GM18507 (cell line): Measurements from ENCODE around the gene AGAP1.
A peak's percentile ranks its signal among the peaks of the same experiment; 100 is the strongest.

Experiments
- DNase-seq: peaks from one replicate; pipeline ENCODE4 v3.0.0; 2011; ENCODE audit warnings: low read depth; ENCODE audit not compliant: insufficient read length; ENCODE audit errors: extremely low spot score
- FAIRE-seq: peaks from 2 replicates; lab custom pipeline; 2011; peaks lifted over from hg19 to GRCh38; lab: Jason Lieb, UNC

Gene AGAP1

DNA sequence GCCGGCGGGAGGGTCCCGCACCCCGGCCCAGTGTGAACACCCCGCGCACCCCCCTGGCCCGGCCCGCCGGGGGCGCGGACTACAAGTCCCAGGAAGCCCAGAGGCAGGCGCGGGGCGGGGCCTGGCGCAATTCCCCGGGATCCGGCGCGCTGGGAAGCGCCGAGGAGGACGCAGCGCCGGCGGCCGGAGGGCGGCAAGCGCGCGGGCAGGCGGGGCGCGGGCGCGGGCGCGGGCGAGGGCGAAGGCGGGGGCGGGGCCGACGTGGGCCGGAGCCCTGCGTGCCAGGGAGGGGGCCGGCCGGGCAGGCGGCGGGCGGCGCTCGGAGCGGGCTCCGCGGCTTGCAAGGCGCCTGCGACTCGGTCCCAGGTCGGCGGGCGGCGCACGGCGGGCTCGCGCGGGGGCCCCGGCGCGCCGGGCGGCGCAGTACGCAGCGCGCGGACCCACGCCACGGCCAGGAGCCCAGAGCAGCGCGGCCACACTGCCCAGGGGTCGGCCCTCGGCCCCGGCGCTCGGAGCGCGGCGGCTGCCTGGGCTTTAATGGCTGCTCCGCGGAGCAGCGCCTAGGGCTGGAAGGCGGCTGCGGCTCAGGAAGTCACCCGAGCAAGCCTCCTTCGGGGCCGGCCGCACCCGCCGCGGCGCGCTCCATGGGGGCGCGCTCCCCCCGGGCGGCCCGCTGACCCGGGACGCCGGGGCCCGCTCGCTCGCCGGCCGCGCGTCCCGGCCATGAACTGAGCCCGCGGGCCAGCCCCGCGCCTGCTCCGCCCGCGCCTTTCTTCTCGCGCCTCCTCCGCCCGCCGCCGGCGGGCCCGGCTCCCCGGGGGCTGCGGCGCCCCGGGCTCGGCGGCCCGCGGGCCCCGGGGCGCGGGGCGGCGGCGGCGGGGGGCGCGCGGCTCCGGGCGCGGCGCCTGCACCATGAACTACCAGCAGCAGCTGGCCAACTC lies at the start of gene AGAP1:
Gene AGAP1 (plus strand): TSS at position 269 of the 941 bp plus-strand sequence.
- FAIRE-seq (no peak), DNase-seq (no peak)

DNA sequence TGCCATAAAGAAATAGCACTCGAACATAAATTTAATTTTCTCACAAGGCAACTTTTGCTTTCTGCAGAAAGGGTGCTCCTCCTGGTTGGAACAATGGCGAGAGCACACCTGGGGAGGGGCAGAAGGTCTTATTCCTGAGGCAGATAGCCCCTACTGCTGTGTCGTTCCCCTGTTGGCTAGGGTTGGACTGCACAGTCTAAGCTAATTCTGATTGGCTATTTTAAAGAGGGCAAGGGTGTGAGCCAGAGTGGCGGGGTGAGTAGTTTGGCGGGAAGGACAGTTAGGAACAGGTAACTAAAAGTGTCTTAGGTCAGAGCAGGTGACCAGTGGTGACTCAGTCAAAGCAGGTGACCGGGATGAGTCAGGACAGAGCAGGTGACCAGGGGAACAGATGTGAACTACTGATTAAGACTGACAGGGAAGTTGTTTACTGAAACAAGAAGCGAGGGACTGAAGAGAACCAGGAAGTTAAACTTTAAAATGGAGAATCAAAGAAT lies 49.7 kb upstream of the AGAP1 start:
- no peak for DNase-seq
- no peak for FAIRE-seq

DNA sequence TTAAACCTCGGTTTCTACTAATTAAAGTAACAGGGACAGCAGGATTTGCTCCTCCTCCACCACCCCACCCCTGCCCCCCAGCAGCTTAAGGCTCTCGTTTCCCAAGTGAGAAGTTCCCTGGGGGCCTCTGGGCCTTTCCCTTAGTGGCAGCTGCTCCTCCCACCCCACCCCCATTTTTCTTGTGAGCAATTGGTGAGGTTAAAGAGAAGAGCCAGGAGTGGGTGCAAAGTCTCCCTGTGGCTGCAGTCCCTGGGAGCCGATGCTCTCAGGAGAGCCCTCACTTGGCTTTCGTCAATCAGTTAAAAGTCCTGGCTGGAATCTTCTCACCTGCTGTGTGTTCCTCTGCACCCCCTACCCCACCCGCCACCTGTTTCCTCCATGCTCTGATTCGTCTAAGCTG lies 48.7 kb upstream of the AGAP1 start:
- DNase-seq (no peak), FAIRE-seq (no peak)

DNA sequence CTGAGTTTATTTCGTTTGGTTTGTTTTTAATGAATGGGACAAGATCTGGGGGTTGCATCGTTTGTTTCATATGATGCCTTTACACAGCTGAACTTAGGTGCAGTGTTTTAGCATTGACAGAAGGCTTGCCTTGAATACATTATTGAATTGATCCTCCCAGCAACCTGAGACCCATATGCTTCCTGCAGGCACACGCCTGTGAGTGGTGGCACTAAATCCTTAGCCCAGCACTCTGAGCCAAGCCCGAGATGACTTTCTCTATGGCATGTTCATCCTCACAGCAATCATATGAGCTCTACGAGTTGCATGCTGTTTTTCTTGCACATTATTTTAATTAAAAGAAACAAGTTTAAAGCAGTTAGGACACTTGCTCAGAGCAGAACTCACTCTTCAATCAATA lies 47.8 kb upstream of the AGAP1 start:
- DNase-seq (no peak), FAIRE-seq (no peak)

DNA sequence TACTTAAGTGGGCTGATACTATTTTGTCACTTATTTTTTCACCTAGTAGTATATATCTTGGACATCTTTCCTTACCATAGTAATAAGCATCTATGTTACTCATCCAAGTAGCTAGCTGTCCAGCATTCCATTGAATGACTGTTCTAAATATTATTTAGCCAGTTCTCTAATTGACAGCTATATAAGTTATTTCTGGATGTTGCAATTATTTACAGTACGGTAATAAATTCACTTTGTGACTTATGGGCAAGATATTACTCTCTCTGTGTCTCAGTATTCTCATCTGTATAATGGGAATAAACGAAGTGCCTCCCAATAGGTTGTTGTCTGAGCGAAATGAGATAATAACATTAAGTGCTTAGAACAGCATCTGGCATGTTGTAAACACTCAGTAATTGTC lies 46.6 kb upstream of the AGAP1 start:
- DNase-seq (no peak), FAIRE-seq (no peak)

DNA sequence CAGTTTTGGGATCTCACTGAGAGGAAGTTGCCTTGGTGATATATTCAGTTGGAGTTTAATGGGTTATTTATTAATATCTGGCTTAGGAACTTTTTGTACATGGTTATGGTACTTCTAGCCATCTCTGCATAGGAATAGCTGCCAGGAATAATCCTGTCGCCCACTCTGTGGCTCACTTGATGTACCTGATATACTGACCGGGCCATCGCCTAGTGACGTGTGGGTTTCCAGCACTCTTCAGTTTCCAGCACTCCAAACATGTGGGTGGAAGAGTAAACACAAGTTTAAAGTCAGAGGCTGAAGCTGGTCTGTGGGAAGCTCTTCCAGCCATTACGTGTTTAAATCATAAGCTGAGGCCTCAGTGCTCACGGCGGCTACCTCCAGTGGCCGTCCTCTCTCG lies 44.3 kb upstream of the AGAP1 start:
- DNase-seq (no peak), FAIRE-seq (no peak)

DNA sequence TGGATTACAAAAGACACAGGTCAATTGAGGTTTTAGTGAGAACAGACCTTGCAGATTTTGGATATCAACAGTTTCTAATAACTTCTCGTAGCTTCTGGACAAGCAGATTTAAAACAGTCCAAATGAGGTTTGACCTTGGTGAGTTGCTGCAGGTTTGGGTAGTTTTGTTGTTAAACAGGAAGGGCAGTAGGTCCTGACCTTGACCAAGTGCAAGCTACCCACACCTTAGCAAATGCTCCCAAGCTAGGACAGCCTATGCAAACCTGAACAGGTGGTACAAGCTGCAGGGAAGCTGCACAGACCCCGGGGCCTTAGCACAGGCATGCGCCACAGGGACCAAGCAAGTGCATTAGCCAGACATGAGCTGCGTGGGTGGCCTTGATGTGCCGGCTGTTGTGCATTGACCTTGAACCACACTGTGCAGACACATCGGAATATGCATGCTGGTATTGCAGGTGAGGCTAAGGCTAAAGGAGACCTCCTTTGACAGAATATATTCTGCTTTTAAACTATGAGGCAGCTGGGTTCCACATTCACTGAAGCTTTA lies 40.2 kb upstream of the AGAP1 start:
- FAIRE-seq (no peak), DNase-seq (no peak)

DNA sequence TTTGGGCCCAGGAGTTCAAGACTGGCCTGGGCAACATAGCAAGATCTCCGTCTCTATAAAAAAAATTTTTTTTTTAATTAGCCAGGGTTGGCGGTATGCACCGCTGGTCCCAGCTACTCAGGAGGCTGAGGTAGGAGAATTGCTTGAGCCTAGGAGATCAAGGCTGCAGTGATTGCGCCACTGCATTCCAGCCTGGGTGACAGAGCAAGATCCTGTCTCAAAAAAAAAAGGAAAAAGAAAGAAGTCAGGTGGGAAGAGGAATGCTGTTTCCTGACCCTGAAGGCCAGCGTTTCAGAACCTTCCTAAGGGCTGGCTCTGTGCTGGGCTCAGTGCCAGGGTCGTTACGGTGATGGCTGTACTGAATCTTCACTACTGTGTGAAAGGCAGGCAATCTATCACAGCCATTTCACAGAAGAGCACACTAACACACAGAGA lies 35.0 kb upstream of the AGAP1 start:
- no peak for FAIRE-seq
- no peak for DNase-seq

DNA sequence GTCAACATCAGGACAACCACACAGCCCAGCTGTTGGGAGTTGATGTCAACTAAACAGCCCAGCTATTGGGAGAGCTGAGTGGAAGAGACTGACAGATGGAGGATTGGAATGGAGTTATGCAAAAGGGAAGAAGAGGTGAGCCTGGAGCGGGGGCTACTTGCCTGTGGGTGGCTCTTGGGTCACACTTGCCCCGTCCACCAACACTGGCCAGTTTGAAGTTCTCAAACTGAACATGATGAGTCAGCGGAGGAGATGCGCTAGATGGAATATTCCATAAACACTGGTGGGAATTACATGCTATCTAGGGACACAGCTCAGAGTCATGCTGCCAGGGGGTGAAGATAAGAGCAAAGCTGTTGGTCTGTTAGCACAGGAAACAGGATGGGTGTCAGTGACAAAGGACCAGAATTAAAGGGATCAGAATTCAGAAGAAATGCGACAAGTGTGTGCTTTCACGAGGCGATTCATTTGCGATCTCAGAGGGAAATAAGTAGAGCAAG lies 33.2 kb upstream of the AGAP1 start:
- FAIRE-seq, result no peak
- no peak for DNase-seq

DNA sequence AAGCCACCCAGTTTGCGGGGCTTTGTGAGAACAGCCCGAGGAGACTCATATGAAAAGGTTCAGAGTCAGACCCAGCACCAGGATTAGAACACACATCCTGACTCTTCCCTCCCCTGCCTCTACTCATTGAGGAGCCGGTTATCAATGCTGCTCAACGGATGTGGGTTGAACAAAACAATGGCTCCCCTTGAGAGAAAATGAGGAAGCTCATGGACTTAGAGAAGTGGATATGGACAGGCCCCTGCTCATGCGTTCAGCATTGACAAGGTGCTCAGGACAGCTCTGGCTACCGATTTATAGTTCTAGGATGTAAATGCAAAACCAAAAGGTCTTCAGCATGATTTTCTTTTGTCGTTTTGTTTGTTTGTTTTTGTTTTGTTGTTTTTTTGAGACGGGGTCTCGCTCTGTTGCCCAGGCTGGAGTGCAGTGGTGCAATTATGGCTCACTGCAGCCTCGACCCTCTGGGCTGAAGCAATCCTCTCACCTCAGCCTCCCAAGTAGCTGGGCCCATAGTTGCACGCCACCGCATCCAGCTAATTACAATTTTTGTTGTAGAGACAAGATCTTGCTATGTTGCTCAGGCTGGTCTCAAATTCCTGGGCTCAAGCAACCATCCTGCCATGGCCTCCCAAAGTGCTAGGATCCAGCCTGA lies 32.0 kb upstream of the AGAP1 start:
- DNase-seq, result no peak
- FAIRE-seq, result no peak

DNA sequence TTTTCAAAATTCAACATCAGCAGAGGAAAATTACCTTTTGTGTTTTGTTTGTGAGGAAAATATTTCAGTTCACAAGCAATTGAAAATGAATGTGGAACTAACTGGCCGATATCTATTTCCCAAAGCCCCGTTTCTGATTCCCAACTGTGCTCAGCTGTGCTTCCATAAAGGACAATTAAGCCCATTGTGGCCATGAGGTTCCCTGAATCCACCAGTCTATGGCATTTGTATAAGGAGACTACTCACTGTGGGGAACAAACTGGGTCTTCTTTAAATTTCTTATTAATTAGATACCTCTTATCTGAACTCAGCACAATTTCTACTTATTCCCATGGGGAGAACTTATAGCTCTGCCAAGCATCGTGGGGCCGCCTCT lies 31.4 kb upstream of the AGAP1 start:
- DNase-seq, result no peak
- no peak for FAIRE-seq

DNA sequence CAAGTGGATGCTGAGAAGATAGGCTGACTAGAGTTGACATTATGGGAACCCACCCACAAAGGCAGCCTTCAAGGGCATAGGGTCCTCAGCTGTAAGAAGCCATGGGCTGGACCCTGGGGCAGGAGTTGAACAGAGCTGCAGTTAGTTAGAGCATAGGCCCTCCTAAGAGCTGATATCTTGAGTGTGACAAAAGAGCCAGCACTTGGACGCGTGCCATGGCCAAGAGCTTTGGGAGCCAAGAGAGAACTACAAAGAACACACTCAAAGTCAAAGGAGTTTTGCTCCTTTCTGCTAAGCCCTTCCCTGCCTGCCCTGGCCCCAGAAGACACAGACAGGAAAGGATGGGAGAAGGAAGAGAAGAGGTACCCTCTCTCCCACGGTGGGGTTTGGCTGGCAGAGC lies 29.9 kb upstream of the AGAP1 start:
- FAIRE-seq, result no peak

DNA sequence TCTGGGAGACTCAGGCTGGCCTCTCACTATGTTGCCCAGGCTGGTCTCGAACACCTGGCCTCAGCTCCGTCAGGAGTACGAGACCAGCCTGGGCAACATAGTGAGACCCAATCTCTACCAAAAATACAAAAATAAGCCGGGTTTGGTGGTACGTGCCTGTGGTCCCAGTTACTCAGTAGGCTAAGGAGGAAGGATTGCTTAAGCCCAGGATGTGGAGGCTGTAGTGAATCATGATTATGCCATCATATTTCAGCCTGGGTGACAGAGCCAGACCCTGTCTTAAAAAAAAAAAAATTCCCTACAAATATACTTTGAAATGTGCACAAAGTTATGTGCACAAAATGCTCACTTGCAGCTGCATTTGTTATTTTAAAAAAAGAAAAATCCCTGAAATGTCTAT lies 26.3 kb upstream of the AGAP1 start:
- FAIRE-seq (no peak), DNase-seq (no peak)

More for the DNA sequence above, 29.9 kb upstream of the AGAP1 start:
- no peak for DNase-seq

DNA sequence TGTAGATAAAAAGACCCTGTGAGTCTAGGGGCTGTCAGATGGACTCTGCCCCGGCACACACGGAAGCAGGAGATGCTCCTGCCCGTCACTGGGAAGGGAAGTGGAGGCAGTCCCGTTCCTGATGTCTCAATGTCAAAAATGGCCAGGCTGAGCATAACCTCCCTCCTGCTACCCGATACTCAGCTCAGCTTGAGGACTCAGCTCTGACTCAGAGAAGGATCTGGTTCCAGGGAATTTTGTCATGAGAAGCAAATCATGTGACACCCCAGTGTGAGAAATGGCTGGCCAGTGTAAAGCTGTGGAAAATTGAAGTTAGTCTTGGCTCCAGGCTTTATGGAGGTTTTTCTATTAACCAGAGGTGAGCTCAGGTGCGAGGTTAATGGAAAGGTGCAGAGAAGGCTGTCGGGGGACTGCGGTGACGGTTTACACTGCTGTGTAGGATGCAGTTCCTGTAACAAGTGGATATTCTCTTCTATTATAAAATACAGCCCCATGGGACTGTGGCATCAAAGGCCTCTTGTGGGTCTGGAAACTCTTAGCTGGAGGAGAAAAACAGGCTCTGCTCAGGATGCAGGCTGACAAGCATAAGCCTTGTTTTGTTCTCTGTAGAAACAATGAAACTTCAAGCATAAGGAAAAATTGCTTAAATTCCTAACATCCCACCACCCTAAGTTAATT lies 24.7 kb upstream of the AGAP1 start:
- no peak for FAIRE-seq
- no peak for DNase-seq

DNA sequence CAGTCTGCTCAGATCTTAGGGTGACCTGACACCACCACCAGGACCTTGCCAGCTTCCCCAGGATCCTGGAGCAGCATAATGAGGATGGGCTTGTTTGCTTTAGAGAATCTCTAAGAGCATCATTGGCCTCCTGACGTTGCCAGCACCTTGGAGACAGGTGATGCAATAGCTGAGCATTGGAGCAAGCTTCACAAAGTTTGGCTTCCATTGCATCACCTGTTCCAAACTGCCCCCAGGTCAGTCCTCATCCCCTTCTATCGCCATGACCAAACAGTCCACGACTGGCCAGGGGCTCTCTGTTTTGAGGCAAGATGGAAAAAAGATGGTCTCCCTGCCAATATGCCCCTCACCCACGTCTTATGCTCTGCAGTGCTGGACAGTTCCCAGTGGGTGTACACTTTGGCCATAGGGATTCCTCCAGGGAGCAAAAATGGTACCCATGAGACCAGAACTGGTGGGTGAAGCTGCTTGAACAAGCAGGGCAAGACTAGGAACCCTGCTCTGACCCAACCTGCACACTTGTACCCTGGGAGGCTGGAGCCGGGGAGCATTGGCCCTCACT lies 22.6 kb upstream of the AGAP1 start:
- DNase-seq (no peak), FAIRE-seq (no peak)

DNA sequence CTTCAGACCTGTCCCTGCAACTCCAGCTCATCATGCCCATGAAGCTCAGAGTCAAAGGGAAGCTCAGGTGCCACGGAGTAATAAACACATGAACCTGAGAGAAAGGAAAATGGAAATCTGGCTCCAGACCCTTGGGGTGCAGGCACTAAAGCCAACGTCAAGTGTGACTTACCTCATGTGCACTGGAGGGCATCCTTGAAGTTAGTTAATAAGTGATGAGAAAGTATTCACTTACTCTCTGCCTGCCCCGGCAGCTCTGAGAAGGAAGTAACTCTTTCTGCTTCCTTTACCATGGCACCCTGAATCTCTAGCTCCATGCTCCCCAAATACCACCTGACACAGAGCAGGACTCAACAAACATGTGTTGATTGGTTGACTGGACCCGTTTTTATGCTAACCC lies 21.4 kb upstream of the AGAP1 start:
- no peak for FAIRE-seq
- no peak for DNase-seq

DNA sequence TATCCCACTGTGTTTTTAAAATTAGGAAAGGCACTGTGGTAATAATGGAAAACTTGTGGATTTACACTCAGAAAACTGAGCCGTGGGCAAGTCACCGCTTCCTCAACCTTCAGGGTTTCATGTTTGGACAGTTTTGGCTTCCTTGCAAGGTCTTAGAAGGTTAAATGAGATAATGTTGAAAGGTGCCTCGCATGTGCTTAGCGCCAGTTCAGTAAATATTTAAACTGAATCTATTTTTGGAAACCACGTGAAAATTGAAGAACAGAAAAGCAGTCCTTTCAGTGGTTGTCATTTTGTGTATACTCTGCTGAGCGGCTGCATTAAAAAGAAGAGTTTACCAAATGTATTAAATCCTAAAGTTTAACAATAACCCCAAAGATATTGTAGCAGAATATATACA lies 15.2 kb upstream of the AGAP1 start:
- no peak for FAIRE-seq
- DNase-seq, result no peak

DNA sequence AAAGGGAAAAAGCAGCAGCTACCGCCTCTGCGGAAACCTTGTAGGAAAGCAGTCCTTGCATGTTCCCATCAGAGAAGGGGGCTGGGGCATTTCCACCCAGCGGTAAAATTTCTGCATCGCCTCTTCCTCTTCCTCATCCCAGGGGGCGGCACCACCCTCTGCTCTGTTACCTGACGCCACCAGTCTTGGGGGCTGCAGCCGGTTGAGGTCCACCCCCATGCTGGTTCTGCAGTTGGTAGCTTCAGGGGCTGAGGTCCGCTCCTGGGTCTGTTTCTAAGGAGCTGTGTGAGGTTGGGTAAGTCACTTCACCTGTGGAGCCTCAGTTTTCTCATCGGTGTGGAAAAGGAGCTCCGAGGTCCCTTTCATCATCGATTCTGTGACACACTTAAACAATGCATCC lies 14.2 kb upstream of the AGAP1 start:
- DNase-seq (no peak), FAIRE-seq (no peak)

DNA sequence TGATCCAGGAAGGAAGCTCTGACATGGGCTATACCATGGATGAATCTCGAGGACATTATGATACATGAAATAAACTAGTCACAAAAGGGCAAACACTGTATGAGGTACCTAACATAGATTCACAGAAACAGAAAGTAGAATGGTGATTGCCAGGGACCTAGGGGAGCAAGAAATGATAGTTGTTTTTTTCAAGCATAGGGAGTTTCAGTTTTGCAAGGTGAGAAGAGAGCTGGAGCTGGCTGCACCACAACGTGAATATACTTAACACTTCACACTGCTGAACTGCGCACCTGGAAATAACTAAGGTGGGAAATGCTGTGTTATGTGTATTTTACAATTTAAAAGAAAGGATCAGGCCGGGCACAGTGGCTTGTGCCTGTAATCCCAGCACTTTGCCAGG lies 13.2 kb upstream of the AGAP1 start:
- DNase-seq (no peak), FAIRE-seq (peak; percentile 73)

DNA sequence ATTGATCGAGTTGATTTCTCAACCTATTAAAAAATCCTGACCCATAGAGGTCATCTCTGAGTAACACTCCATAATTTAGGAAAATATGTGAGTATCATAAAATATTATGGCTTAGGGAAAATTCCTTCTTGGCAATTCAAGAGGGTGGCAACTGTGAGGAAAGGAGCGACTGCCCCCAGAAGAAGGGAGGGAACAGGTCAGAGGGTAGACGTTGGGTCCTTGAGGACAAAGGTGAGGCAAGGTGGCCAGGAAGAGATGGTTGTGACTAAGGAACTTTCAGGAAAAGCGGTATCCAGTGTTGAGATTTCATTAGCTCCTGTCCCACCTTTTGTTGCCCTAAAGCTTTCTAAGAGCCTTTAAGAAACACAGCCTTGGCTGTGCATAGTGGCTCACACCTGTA lies 10.5 kb upstream of the AGAP1 start:
- FAIRE-seq, result no peak
- DNase-seq, result no peak
